K562 (cell line): Measurements from ENCODE around the gene VIM. TPM values are rescaled to one million over a fixed set of nuclear protein-coding genes. Genes with fewer than 3 reads are reported as not detected.
A peak's percentile ranks its signal among the peaks of the same experiment; 100 is the strongest.

Source experiments
- ATAC-seq: fragments of 200-7000 bp; cut with Tn5 transposase; 3 replicates; pipeline ENCODE4 v1.9.1; 2020; ENCODE audit warnings: moderate library complexity
- BruUV-seq: library from RNA; stranded (reverse); fragments of 400-500 nt; replicated peaks from 2 replicates; lab custom pipeline; 2021; lab: Mats Ljungman, UMichigan
- CTCF ChIA-PET: fragments of 300-600 bp; formaldehyde crosslinking; extraction: SDS; loops from one replicate; lab custom pipeline; 2021; ENCODE audit warnings: low intra/inter-chr PET ratio; lab: Yijun Ruan, JAX
- POLR2A ChIA-PET: fragments of 300-600, 350-650 bp; sonication (Branson Sonifier 250); formaldehyde crosslinking; extraction: SDS; loops from one replicate; lab custom pipeline; 2021; ENCODE audit warnings: antibody characterized with exemption, inconsistent platforms; lab: Yijun Ruan, JAX
- DNase-seq, 4 experiments: peaks; one replicate each; pipeline versions ENCODE4 v3.0.0 to v3.0.0-alpha.2; 2011 to 2018; ENCODE audit warnings: low spot score in 3 of 4, mixed read lengths in 3 of 4; ENCODE audit errors: extremely low read depth in 1 of 4
- FAIRE-seq: peaks from 2 replicates; lab custom pipeline; 2011; peaks lifted over from hg19 to GRCh38; lab: Jason Lieb, UNC
- H2AFZ ChIP-seq: 2 replicates; pipeline ENCODE4 v1.6.0; 2011; ENCODE audit warnings: low read depth, low read length, control low read depth, inconsistent platforms
- H3K27ac ChIP-seq: fragments of 200-600 bp; 3 replicates; pipeline ENCODE4 v1.8.0; 2011; ENCODE audit warnings: low read depth, mild to moderate bottlenecking, control low read depth, inconsistent platforms, low read length, moderate library complexity, mixed read lengths; ENCODE audit errors: extremely low read depth
- H3K27me3 ChIP-seq, 2 experiments: fragments of 300-600 bp in 1 of 2; 2 replicates in 1 of 2; 3 replicates in 1 of 2; pipeline versions ENCODE4 v1.6.0 to v1.8.0; 2011; ENCODE audit warnings: inconsistent platforms in 2 of 2, low read length in 2 of 2, mild to moderate bottlenecking in 1 of 2, mixed read lengths in 1 of 2, moderate library complexity in 1 of 2; ENCODE audit not compliant: control insufficient read depth in 2 of 2, insufficient read depth in 2 of 2
- H3K36me3 ChIP-seq: fragments of 300-600 bp; 3 replicates; pipeline ENCODE4 v1.8.0; 2011; ENCODE audit warnings: mild to moderate bottlenecking, low read length, inconsistent platforms; ENCODE audit not compliant: control insufficient read depth, insufficient read depth
- H3K4me1 ChIP-seq, 2 experiments: fragments of 200-600 bp in 1 of 2; replicated peaks in 1 of 2; 2 replicates in 1 of 2; 3 replicates in 1 of 2; pipeline versions ENCODE4 v1.5.1 to v1.8.0; 2011; ENCODE audit warnings: inconsistent platforms in 2 of 2, low read length in 2 of 2, mild to moderate bottlenecking in 1 of 2, mixed read lengths in 1 of 2, moderate library complexity in 1 of 2; ENCODE audit not compliant: control insufficient read depth in 2 of 2, insufficient read depth in 2 of 2
- H3K4me2 ChIP-seq: 2 replicates; pipeline ENCODE4 v1.6.1; 2011; ENCODE audit warnings: low read length, control low read depth, inconsistent platforms, mixed read lengths; ENCODE audit not compliant: insufficient read depth
- H3K4me3 ChIP-seq: fragments of 200-600 bp; sonication (generic), shearing (Covaris generic); 2 replicates; pipeline ENCODE4 v1.5.1; 2016; ENCODE audit warnings: control low read depth, inconsistent platforms
- H3K79me2 ChIP-seq: fragments of 200-600 bp; 3 replicates; pipeline ENCODE4 v1.8.0; 2011; ENCODE audit warnings: low read length, inconsistent platforms; ENCODE audit not compliant: control insufficient read depth, insufficient read depth
- H3K9ac ChIP-seq, 2 experiments: 2 replicates each; pipeline versions ENCODE4 v1.6.0 to v1.6.1; 2011; ENCODE audit warnings: low read depth in 2 of 2, low read length in 2 of 2, control low read depth in 1 of 2, inconsistent platforms in 1 of 2, mild to moderate bottlenecking in 1 of 2, mixed read lengths in 1 of 2; ENCODE audit not compliant: insufficient read depth in 1 of 2
- H3K9me1 ChIP-seq: one replicate; pipeline ENCODE4 v1.6.0; 2011; ENCODE audit warnings: inconsistent platforms, mild to moderate bottlenecking, low read length, moderate library complexity; ENCODE audit not compliant: control insufficient read depth, insufficient read depth
- H3K9me3 ChIP-seq: replicated peaks from 2 replicates; pipeline ENCODE4 v1.5.1; 2011; ENCODE audit warnings: low read depth, low read length, inconsistent platforms; ENCODE audit not compliant: control insufficient read depth, insufficient read depth
- H4K20me1 ChIP-seq: replicated peaks from 2 replicates; pipeline ENCODE4 v1.6.1; 2011; ENCODE audit warnings: low read length, inconsistent platforms, mixed read lengths; ENCODE audit not compliant: control insufficient read depth, insufficient read depth
- BRCA1 ChIP-seq, 2 experiments: fragments of 450-650 bp in 1 of 2; sonication (generic) in 1 of 2; formaldehyde crosslinking in 1 of 2; IDR thresholded peaks; 2 replicates each; pipeline versions ENCODE4 v1.5.0 to v1.6.1; 2017 to 2020; ENCODE audit warnings: mild to moderate bottlenecking in 1 of 2, missing genetic modification reagents in 1 of 2
- CC2D1A ChIP-seq: fragments of 450-650 bp; IDR thresholded peaks from 2 replicates; pipeline ENCODE4 v1.6.1; 2017; ENCODE audit warnings: mild to moderate bottlenecking
- ESRRB ChIP-seq: fragments of 250-450 bp; sonication (Bioruptor Pico); IDR thresholded peaks from 2 replicates; pipeline ENCODE4 v1.5.0; 2020; ENCODE audit warnings: mild to moderate bottlenecking, moderate library complexity, borderline replicate concordance
- FOXK1 ChIP-seq: sonication (generic); formaldehyde crosslinking; IDR thresholded peaks from 2 replicates; pipeline ENCODE4 v1.8.0; 2022; ENCODE audit warnings: missing genetic modification reagents, mild to moderate bottlenecking, borderline replicate concordance
- GATAD2B ChIP-seq: fragments of 450-650 bp; IDR thresholded peaks from 2 replicates; pipeline ENCODE4 v1.6.1; 2017; ENCODE audit warnings: mild to moderate bottlenecking, borderline replicate concordance
- KAT2B ChIP-seq: IDR thresholded peaks from one replicate; pipeline ENCODE4 v1.6.1; 2012; ENCODE audit warnings: low read depth, mild to moderate bottlenecking, control low read depth, inconsistent platforms, low read length, moderate library complexity
- MAZ ChIP-seq, 2 experiments: fragments of 450-650 bp in 1 of 2; sonication (generic) in 1 of 2; formaldehyde crosslinking; IDR thresholded peaks in 1 of 2; conservative IDR thresholded peaks in 1 of 2; 2 replicates each; pipeline versions ENCODE4 v1.4.0 to v1.5.0; 2020; ENCODE audit warnings: mild to moderate bottlenecking in 1 of 2, missing genetic modification reagents in 1 of 2
- MED1 ChIP-seq: sonication (generic); formaldehyde crosslinking; IDR thresholded peaks from 2 replicates; pipeline ENCODE4 v1.8.1; 2023; ENCODE audit warnings: missing genetic modification reagents, borderline replicate concordance
- MTF1 ChIP-seq: fragments of 250-450 bp; sonication (Bioruptor Pico); IDR thresholded peaks from 2 replicates; pipeline ENCODE4 v1.9.0; 2021; ENCODE audit warnings: moderate library complexity, mild to moderate bottlenecking, inconsistent platforms, borderline replicate concordance
- NCOA6 ChIP-seq: fragments of 450-650 bp; IDR thresholded peaks from 2 replicates; pipeline ENCODE4 v1.6.1; 2017; ENCODE audit warnings: mild to moderate bottlenecking
- NELFE ChIP-seq: IDR thresholded peaks from 2 replicates; pipeline ENCODE4 v1.6.1; 2011; ENCODE audit warnings: mild to moderate bottlenecking; ENCODE audit not compliant: insufficient read depth, insufficient read length
- SIRT6 ChIP-seq: IDR thresholded peaks from one replicate; pipeline ENCODE4 v1.6.1; 2012; ENCODE audit warnings: low read depth, mild to moderate bottlenecking, control low read depth, inconsistent platforms, low read length, moderate library complexity
- SMARCE1 ChIP-seq: fragments of 450-650 bp; IDR thresholded peaks from 2 replicates; pipeline ENCODE4 v1.7.1; 2016; ENCODE audit warnings: mild to moderate bottlenecking
- STAT5A ChIP-seq: IDR thresholded peaks from 2 replicates; pipeline ENCODE4 v1.6.1; 2012; ENCODE audit warnings: low read length, inconsistent platforms, borderline replicate concordance
- ZBTB2 ChIP-seq: fragments of 450-650 bp; IDR thresholded peaks from 2 replicates; pipeline ENCODE4 v1.6.1; 2016; ENCODE audit warnings: antibody characterized with exemption
- ZNF778 ChIP-seq: fragments of 450-650 bp; formaldehyde crosslinking; IDR thresholded peaks from 2 replicates; pipeline ENCODE4 v1.4.0; 2020; ENCODE audit warnings: mild to moderate bottlenecking, moderate library complexity
- ZNF785 ChIP-seq: fragments of 250-450 bp; sonication (Bioruptor Pico); IDR thresholded peaks from 2 replicates; pipeline ENCODE4 v1.4.0; 2020; ENCODE audit warnings: mild to moderate bottlenecking
- WGBS: fragments of 100-300 bp; shearing (Covaris generic); methylation state at CpG from one replicate; pipeline ENCODE4 v1.1.6; 2016; ENCODE audit warnings: low coverage, mixed read lengths; ENCODE audit not compliant: insufficient coverage; ENCODE audit errors: missing lambda C conversion rate; 5-methylcytosine and 5-hydroxymethylcytosine counted together
- in situ Hi-C: fragments of 300-500 bp; cut with MboI; formaldehyde crosslinking; loops from 4 replicates; pipeline ENCODE4 v1.15.0; 2018; ENCODE audit warnings: inconsistent platforms, mixed read lengths
- intact Hi-C: fragments of 100-400 bp; cut with micrococcal nuclease; formaldehyde crosslinking; loops from 2 replicates; pipeline ENCODE4 v1.14.2; 2022
- polyA plus RNA-seq, 8 experiments: library from polyadenylated mRNA; depleted of rRNA in 4 of 8; stranded (reverse) in 5 of 8; unstranded in 3 of 8; fragments of >200 nt; fragmentation: Nextera tagmentation in 2 of 8; fragmentation: Illumina TruSeq in 1 of 8; extraction: Ambion mirVana in 2 of 8; extraction: Trizol in 1 of 8; gene quantifications; 2 replicates each; pipeline versions ENCODE4 v1.2.1 to v1.2.3, GENCODE V29; 2011 to 2014; ENCODE audit warnings: inconsistent platforms in 1 of 8, missing spikeins in 1 of 8
- total RNA-seq, 7 experiments: library from RNA; depleted of rRNA in 6 of 7; stranded (reverse); fragments of >200 nt in 6 of 7; fragmentation: Illumina TruSeq in 2 of 7; extraction: Trizol in 2 of 7; gene quantifications; 2 replicates each; pipeline versions ENCODE4 v1.2.1 to v1.2.3, GENCODE V29; 2011 to 2021; ENCODE audit warnings: low replicate concordance in 1 of 7
- TF ChIP-seq, protein P1 (sequence below): sonication (generic); formaldehyde crosslinking; IDR thresholded peaks from 2 replicates; pipeline ENCODE4 v1.9.0; 2022; ENCODE audit warnings: mild to moderate bottlenecking, missing genetic modification reagents
- TF ChIP-seq, protein P2 (sequence below): fragments of 150-350 bp; conservative IDR thresholded peaks from 2 replicates; pipeline ENCODE4 v1.6.1; 2014; ENCODE audit warnings: low read length

Gene VIM
- total and polyA plus RNA-seq, 9 of the 15 experiments (the other 6 are each of a cell fraction or from before 2014, with no cell fraction given) = 86.0 to 621 (median 383) TPM

DNA sequence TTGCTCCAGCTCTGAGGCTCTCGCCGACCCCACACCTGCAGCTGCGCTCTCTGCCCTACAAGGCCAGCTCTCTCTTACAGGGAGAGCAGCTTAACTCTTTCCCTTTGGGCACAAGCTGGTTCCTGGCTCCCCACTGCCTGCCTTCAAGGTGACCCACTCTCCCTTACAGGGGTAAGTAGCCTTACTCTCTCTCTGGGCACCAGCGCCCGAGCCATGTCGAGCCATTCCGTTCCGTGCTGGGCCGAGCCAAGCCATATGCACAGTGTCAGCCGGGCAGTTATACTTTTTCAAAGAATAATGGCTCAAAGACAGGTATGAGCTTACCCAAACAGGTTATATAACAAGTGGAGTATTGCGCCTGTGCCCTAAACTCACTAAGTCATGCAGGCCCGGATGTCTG lies 44.6 kb downstream of the VIM start:
- no peak for DNase-seq
- Histone ChIP-seq H3K4me1 (no peaks in the 10 kb centered on the region), H3K4me3 (no peak overlapping the region), H3K4me2 (no peak overlapping the region), H2AFZ (0 out of 2 replicates have a peak overlapping the region, but pooled peaks have one; percentile 9), H3K36me3 (no peaks in the 10 kb centered on the region), H3K9me3 (no peaks in the 10 kb centered on the region), H3K27ac (no peak overlapping the region), H3K9ac (no peak overlapping the region), H4K20me1 (no peaks in the 10 kb centered on the region), H3K79me2 (no peaks in the 10 kb centered on the region), H3K9me1 (no peaks in the 10 kb centered on the region), H3K27me3 (peaks cover 0 to 3% of the 10 kb centered on the region in 2 experiments; a peak in 1 of 5 replicates)
- ChIA-PET CTCF (no interaction called here), POLR2A (interaction anchor here (0.6 to 0.7 kb wide), 3 partner anchors 108 to 431 kb away, joined by 3 to 5 read pairs (median 4); no protein-coding TSS in a partner anchor)
- BruUV-seq = no TSS peak
- in situ Hi-C loops (no loop called here), intact Hi-C loops (no loop called here)
- no peak for FAIRE-seq
- 86% methylated on average over 11 of the region's 12 CpGs for WGBS
- ATAC-seq = no peak
- TF ChIP-seq STAT5A (no peak), NELFE (no peak), FOXK1 (CRISPR knock-in tag) (no peak), ZNF778 (CRISPR knock-in tag) (no peak), MTF1 (CRISPR knock-in tag) (no peak), SIRT6 (no peak), NCOA6 (no peak), KAT2B (no peak), MED1 (no peak), ESRRB (CRISPR knock-in tag) (no peak), MAZ (CRISPR knock-in tag; conservative IDR thresholded peaks at IDR 0.05 in 1 of 2, IDR thresholded peaks at IDR 0.05 in 1 of 2) (no peak), ZNF785 (no peak), BRCA1 (IDR thresholded peaks at IDR 0.05) (no peak), BRCA1 (CRISPR knock-in tag; IDR thresholded peaks at IDR 0.05) (no peak), CC2D1A (no peak), GATAD2B (no peak), ZBTB2 (no peak), SMARCE1 (no peak)
- TF ChIP-seq, protein P1, sequence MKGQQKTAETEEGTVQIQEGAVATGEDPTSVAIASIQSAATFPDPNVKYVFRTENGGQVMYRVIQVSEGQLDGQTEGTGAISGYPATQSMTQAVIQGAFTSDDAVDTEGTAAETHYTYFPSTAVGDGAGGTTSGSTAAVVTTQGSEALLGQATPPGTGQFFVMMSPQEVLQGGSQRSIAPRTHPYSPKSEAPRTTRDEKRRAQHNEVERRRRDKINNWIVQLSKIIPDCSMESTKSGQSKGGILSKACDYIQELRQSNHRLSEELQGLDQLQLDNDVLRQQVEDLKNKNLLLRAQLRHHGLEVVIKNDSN = no peak
- TF ChIP-seq, protein P2, sequence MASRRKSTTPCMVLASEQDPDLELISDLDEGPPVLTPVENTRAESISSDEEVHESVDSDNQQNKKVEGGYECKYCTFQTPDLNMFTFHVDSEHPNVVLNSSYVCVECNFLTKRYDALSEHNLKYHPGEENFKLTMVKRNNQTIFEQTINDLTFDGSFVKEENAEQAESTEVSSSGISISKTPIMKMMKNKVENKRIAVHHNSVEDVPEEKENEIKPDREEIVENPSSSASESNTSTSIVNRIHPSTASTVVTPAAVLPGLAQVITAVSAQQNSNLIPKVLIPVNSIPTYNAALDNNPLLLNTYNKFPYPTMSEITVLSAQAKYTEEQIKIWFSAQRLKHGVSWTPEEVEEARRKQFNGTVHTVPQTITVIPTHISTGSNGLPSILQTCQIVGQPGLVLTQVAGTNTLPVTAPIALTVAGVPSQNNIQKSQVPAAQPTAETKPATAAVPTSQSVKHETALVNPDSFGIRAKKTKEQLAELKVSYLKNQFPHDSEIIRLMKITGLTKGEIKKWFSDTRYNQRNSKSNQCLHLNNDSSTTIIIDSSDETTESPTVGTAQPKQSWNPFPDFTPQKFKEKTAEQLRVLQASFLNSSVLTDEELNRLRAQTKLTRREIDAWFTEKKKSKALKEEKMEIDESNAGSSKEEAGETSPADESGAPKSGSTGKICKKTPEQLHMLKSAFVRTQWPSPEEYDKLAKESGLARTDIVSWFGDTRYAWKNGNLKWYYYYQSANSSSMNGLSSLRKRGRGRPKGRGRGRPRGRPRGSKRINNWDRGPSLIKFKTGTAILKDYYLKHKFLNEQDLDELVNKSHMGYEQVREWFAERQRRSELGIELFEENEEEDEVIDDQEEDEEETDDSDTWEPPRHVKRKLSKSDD = no peak
